SK-N-MC (cell line): ENCODE measurements around the gene MYH9.

Source experiments
- EZH2 ChIP-seq: fragments of 200-600 bp; sonication (generic); IDR thresholded peaks from one replicate; pipeline ENCODE4 v1.6.1; 2017; ENCODE audit warnings: antibody characterized with exemption
- FOXP2 ChIP-seq: optimal IDR thresholded peaks from 2 replicates; pipeline ENCODE3; 2011; ENCODE audit warnings: mild to moderate bottlenecking, moderate library complexity; ENCODE audit not compliant: insufficient read depth; ENCODE audit errors: extremely low read length, control extremely low read depth
- POLR2AphosphoS5 ChIP-seq: IDR thresholded peaks from 2 replicates; pipeline ENCODE4 v1.6.1; 2012; ENCODE audit warnings: mild to moderate bottlenecking, low read depth, low read length, borderline replicate concordance

GRCh38 chr22:36365020-36365411 is 22.8 kb downstream of the MYH9 start:
- TF ChIP-seq EZH2 (no peak), FOXP2 (no peak), POLR2AphosphoS5 (no peak)
